Lower leg skin (tissue), 3 donors: ENCODE results near the gene DNASE1L2.

Experiments used
- POLR2A ChIP-seq, 2 donors: fragments of 450-650 bp; IDR thresholded peaks; one replicate each; pipeline ENCODE4 v1.6.1; 2016 to 2017; ENCODE audit warnings: antibody characterized with exemption in 2 of 2, mild to moderate bottlenecking in 1 of 2, moderate library complexity in 1 of 2
- TF ChIP-seq, protein P1 (sequence below), 3 donors: fragments of 450-650 bp; IDR thresholded peaks; one replicate each; pipeline ENCODE4 v1.5.1; 2016; ENCODE audit warnings: antibody characterized with exemption in 3 of 3, mild to moderate bottlenecking in 3 of 3, moderate library complexity in 2 of 3

- TF ChIP-seq POLR2A (IDR thresholded peaks at IDR 0.05): no peak
- TF ChIP-seq, protein P1, sequence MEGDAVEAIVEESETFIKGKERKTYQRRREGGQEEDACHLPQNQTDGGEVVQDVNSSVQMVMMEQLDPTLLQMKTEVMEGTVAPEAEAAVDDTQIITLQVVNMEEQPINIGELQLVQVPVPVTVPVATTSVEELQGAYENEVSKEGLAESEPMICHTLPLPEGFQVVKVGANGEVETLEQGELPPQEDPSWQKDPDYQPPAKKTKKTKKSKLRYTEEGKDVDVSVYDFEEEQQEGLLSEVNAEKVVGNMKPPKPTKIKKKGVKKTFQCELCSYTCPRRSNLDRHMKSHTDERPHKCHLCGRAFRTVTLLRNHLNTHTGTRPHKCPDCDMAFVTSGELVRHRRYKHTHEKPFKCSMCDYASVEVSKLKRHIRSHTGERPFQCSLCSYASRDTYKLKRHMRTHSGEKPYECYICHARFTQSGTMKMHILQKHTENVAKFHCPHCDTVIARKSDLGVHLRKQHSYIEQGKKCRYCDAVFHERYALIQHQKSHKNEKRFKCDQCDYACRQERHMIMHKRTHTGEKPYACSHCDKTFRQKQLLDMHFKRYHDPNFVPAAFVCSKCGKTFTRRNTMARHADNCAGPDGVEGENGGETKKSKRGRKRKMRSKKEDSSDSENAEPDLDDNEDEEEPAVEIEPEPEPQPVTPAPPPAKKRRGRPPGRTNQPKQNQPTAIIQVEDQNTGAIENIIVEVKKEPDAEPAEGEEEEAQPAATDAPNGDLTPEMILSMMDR (IDR thresholded peaks at IDR 0.05): no peak
Observed at GRCh38 chr16:2273931-2274330, 37.7 kb downstream of the DNASE1L2 start.
